IMR-90 (cell line): ENCODE data around the gene TMX2.

Source experiments
- CHD1 ChIP-seq: IDR thresholded peaks from 2 replicates; pipeline ENCODE4 v1.6.1; 2012; ENCODE audit warnings: low read depth, low read length, improper control_type of control experiment
- RCOR1 ChIP-seq: IDR thresholded peaks from 2 replicates; pipeline ENCODE4 v1.6.1; 2012; ENCODE audit warnings: mild to moderate bottlenecking, low read length, improper control_type of control experiment; ENCODE audit not compliant: insufficient replicate concordance
- TF ChIP-seq, protein P1 (sequence below): conservative IDR thresholded peaks from 2 replicates; pipeline ENCODE4 v1.5.1; 2012; ENCODE audit warnings: mild to moderate bottlenecking, low read depth, low read length, improper control_type of control experiment

DNA sequence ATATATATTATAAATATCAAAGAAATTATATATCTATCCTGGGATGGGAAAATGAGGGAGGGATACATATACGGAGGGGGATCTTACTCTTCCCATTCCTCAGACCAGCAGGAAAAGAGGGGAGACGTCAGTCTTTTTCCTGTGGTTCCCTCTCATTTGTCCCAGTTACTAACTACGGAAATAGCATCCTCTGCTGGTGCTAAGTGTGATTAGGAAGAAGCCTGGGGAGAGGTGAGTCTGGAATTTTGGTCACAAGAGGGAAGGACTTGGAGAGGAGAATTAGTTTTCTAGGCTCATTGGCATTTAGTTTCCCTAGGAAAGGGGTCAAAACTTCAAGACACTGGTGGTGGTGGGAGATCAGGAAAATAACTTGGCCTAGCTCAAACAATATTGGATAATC, 12.0 kb upstream of the TMX2 start:
- TF ChIP-seq CHD1, result no peak
- TF ChIP-seq, protein P1, sequence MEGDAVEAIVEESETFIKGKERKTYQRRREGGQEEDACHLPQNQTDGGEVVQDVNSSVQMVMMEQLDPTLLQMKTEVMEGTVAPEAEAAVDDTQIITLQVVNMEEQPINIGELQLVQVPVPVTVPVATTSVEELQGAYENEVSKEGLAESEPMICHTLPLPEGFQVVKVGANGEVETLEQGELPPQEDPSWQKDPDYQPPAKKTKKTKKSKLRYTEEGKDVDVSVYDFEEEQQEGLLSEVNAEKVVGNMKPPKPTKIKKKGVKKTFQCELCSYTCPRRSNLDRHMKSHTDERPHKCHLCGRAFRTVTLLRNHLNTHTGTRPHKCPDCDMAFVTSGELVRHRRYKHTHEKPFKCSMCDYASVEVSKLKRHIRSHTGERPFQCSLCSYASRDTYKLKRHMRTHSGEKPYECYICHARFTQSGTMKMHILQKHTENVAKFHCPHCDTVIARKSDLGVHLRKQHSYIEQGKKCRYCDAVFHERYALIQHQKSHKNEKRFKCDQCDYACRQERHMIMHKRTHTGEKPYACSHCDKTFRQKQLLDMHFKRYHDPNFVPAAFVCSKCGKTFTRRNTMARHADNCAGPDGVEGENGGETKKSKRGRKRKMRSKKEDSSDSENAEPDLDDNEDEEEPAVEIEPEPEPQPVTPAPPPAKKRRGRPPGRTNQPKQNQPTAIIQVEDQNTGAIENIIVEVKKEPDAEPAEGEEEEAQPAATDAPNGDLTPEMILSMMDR, result no peak
- TF ChIP-seq RCOR1, result no peak
